ENCODE data around the gene BRICD5. TPM values are rescaled to one million over a fixed set of nuclear protein-coding genes. Genes with fewer than 3 reads are reported as not detected.

BRICD5 gene
- total RNA-seq, 1 donor = 2.4 TPM

DNA sequence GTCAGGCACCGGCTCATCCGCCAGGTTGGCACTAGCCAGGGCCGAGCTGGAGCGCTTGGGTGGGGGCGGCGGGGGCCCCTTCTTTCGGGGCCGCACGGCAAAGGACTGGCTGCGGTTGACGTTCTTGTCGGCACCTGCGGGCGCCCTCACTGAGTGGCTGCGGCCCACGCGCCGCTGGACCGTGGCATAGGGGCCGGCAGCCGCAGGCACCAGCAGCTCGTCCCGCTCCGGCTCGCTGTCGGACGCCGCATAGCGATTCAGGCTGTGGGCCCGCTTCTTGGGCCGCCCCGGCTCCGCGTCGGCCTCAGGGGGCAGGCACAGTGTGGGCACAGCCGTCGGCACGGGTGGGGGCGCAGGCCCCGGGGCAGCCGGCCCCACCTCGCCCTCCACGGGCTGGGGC lies 30.2 kb downstream of the BRICD5 start:
- no peak for DNase-seq (ENCODE audit: low read depth)
- no peak overlapping the region for H3K4me3 ChIP-seq (ENCODE audit: low read depth, low read length)
- TF ChIP-seq, protein P1, sequence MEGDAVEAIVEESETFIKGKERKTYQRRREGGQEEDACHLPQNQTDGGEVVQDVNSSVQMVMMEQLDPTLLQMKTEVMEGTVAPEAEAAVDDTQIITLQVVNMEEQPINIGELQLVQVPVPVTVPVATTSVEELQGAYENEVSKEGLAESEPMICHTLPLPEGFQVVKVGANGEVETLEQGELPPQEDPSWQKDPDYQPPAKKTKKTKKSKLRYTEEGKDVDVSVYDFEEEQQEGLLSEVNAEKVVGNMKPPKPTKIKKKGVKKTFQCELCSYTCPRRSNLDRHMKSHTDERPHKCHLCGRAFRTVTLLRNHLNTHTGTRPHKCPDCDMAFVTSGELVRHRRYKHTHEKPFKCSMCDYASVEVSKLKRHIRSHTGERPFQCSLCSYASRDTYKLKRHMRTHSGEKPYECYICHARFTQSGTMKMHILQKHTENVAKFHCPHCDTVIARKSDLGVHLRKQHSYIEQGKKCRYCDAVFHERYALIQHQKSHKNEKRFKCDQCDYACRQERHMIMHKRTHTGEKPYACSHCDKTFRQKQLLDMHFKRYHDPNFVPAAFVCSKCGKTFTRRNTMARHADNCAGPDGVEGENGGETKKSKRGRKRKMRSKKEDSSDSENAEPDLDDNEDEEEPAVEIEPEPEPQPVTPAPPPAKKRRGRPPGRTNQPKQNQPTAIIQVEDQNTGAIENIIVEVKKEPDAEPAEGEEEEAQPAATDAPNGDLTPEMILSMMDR (IDR thresholded peaks at IDR 0.05; ENCODE audit: insufficient read depth, low read length) = no peak

DNA sequence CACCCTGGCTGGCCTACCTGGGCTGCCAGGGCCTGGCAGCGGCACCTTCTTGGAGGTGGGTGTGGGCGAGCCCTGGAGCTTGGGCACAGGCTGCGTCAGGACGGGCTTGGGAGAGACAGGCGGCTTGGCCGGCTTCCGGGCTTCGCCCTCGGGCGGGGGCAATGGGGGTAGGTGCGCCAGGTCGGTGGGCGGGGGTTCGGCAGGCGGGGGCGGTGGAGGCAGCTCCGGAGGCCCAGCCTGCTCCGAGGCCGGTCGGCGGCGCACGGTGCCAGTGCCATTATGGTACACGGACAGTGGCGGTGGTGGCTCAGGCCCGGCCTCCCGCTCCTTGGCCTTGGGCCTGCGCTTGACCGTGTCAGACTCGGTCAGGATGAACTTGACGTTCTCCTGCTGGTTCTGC lies 31.1 kb downstream of the BRICD5 start:
- TF ChIP-seq, protein P1 (IDR thresholded peaks at IDR 0.05; ENCODE audit: insufficient read depth, low read length) = no peak
- no peak overlapping the region for H3K4me3 ChIP-seq (ENCODE audit: low read depth, low read length)
- DNase-seq (ENCODE audit: low read depth) = no peak

DNA sequence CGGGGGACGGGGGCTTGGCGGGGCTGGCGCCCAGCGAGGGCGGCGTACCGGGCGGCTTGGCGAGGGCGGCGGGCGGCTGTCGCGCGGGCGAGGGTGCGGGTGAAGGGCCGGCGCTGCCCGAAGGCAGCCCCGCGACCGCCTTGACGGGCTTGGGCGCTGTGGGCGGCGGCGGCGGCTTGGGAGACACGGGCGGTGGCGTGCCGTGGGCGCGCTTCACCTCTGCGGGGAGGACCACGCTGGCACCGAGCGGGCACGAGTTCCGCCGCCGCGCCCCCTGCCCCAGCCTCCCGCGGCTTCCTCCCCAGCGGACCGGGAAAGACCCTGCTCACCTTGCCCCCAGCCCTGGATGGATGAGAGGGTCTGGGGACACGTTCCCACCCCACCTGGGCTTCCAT lies 31.6 kb downstream of the BRICD5 start:
- H3K4me3 ChIP-seq (ENCODE audit: low read depth, low read length) = no peak overlapping the region
- TF ChIP-seq, protein P1 (IDR thresholded peaks at IDR 0.05; ENCODE audit: insufficient read depth, low read length) = no peak
- DNase-seq (ENCODE audit: low read depth) = no peak

DNA sequence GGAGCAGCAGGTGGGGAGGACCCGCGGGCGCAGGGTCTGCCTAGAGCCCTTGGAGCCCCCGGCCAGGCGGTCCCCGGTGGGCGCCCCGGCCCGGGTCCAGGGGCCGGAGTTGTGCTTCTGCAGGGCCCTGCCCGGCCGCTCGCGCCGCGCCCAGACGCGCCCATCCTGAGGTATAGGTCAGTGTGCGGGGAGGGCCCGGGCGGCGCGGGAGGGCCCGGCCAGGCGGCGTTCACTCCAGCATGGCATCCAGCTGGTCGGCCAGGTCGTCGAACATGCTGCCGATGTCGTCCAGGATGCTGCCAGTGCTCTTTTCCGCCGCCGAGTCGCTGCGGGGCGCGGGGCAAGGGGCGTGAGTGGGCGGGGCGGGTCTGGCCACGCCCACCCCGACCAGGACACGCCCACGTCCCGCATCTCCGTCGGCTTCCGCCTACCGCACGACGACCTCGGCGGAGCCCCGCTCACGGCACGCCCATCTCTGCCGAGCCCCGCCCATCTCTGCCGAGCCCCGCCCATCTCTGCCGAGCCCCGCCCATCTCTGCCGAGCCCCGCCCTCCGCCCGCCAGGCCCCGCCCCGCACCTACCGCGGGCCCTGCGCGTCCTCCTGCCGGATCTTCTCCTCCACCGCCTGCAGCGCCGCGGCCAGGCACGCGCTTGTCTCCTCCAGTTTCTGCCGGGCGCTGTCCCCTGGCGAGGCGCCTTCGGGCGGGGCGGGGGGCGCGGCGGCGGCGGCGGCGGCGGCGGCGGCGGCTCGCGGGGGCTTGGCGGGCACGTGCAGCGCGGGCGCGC lies 32.1 kb downstream of the BRICD5 start:
- DNase-seq (ENCODE audit: low read depth) = no peak
- TF ChIP-seq, protein P1 (IDR thresholded peaks at IDR 0.05; ENCODE audit: insufficient read depth, low read length) = no peak
- no peak overlapping the region for H3K4me3 ChIP-seq (ENCODE audit: low read depth, low read length)

DNA sequence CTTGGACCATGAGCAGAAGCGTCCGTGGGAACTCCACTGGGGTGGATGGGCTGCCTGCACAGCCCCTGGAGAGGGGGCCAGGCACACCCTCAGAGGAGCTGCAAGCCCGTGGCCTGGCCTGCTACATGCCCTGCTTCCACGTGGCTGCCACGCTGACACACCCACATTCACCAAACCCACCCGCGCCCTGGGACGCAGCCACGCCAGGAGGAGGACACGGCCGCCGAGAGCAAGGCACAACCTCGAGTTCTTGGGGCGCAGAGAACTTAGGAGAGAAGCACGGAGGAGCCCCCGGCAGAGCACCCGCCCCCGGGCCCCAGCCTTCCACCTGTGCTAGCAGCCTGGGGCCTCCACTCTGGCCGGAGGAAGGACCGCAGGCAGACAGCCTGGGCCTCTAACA lies 33.1 kb downstream of the BRICD5 start:
- no peak for DNase-seq (ENCODE audit: low read depth)
- no peak overlapping the region for H3K4me3 ChIP-seq (ENCODE audit: low read depth, low read length)
- TF ChIP-seq, protein P1 (IDR thresholded peaks at IDR 0.05; ENCODE audit: insufficient read depth, low read length) = no peak

DNA sequence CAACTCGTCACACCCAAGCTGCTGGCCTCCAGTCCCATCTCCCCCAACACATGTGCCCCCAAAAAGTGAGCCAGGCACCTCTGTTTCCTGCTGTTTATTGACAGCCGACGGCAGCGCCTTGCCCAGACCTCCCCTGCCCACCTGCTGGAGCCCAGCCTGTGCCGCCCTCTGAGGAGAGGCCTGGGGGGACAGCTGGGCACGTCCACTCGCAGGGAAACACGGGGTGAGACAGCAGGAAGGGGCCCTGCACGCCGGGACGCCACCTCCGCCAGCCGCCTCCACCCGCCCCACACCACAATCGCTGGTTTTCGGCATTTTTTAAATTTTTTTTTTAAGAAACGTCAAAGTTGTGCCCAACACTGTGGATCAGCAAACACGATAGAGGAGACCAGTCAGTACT lies 33.6 kb downstream of the BRICD5 start:
- no peak for DNase-seq (ENCODE audit: low read depth)
- TF ChIP-seq, protein P1 (IDR thresholded peaks at IDR 0.05; ENCODE audit: insufficient read depth, low read length) = no peak
- H3K4me3 ChIP-seq (ENCODE audit: low read depth, low read length) = no peak overlapping the region

DNA sequence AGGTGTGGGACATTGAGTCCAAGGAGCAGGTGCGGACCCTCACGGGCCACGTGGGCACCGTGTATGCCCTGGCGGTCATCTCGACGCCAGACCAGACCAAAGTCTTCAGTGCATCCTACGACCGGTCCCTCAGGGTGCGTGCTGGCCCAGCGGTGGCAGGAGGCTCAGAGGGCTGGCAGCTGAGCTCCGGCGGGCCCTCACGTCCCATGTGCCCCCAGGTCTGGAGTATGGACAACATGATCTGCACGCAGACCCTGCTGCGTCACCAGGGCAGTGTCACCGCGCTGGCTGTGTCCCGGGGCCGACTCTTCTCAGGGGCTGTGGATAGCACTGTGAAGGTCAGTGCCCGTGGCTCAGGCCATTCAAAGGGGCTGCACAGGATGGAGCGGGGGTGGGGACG lies 34.6 kb downstream of the BRICD5 start:
- TF ChIP-seq, protein P1 (IDR thresholded peaks at IDR 0.05; ENCODE audit: insufficient read depth, low read length) = no peak
- H3K4me3 ChIP-seq (ENCODE audit: low read depth, low read length) = no peak overlapping the region
- no peak for DNase-seq (ENCODE audit: low read depth)
